Activated CD8-positive, alpha-beta T cell treated with anti-CD3 and anti-CD28 coated beads for 36 hours (primary cell): Measurements from ENCODE around the gene RAD51B. TPM values are rescaled to one million over a fixed set of nuclear protein-coding genes. Genes with fewer than 3 reads are reported as not detected.
A peak's percentile ranks its signal among the peaks of the same experiment; 100 is the strongest.

Experiments used
- ATAC-seq: fragments of 200-7000 bp; cut with Tn5 transposase; one replicate; pipeline ENCODE4 v1.10.0; 2021; ENCODE audit warnings: mild to moderate bottlenecking, moderate library complexity
- CTCF ChIA-PET: fragments of 350-600 bp; sonication (Branson Sonifier 250); formaldehyde crosslinking; loops from one replicate; lab custom pipeline; 2021; ENCODE audit warnings: antibody characterized with exemption; lab: Charles Lee
- POLR2A ChIA-PET: fragments of 350-600 bp; sonication (Branson Sonifier 250); formaldehyde crosslinking; loops from one replicate; lab custom pipeline; 2021; ENCODE audit warnings: antibody characterized with exemption; lab: Charles Lee
- DNase-seq: peaks from one replicate; pipeline ENCODE4 v3.0.0-alpha.2; 2020
- H3K27ac Mint-ChIP-seq: one replicate; pipeline ENCODE4 v1.8.0; 2021; ENCODE audit warnings: mild to moderate bottlenecking, mixed read lengths
- H3K27me3 Mint-ChIP-seq: one replicate; pipeline ENCODE4 v1.8.0; 2021; ENCODE audit warnings: mixed read lengths
- H3K36me3 Mint-ChIP-seq: one replicate; pipeline ENCODE4 v1.8.0; 2021; ENCODE audit warnings: low read depth, mixed read lengths
- H3K4me1 Mint-ChIP-seq: one replicate; pipeline ENCODE4 v1.8.0; 2021; ENCODE audit warnings: low read depth, mixed read lengths
- H3K4me3 Mint-ChIP-seq: one replicate; pipeline ENCODE4 v1.8.0; 2021; ENCODE audit warnings: mild to moderate bottlenecking, moderate library complexity, mixed read lengths
- H3K9me3 Mint-ChIP-seq: one replicate; pipeline ENCODE4 v1.8.0; 2021; ENCODE audit warnings: mixed read lengths
- CTCF ChIP-seq: fragments of 200-600 bp; IDR thresholded peaks from one replicate; pipeline ENCODE4 v1.8.0; 2022; ENCODE audit warnings: antibody characterized with exemption, mild to moderate bottlenecking
- intact Hi-C: fragments of 100-400 bp; cut with micrococcal nuclease; formaldehyde crosslinking; loops from one replicate; pipeline ENCODE4 v1.10.0; 2022
- total RNA-seq, 2 experiments: library from RNA; stranded (reverse); gene quantifications; one replicate each; pipeline ENCODE4 v1.2.3, GENCODE V29; 2021

Gene RAD51B
- total RNA-seq, 2 experiments from 2014 or later, result 38.2 to 40.6 TPM

- no peak for ATAC-seq
- H3K4me1 Mint-ChIP-seq, result peaks cover 7% of the 10 kb centered on the region
Measured at GRCh38 chr14:67875175-67876006, 55.8 kb downstream of the RAD51B start.

GRCh38 chr14:67879026-67879425 lies 59.4 kb downstream of the RAD51B start:
- no peak overlapping the region for H3K27ac Mint-ChIP-seq
- no peak overlapping the region for H3K4me3 Mint-ChIP-seq
- no peaks in the 10 kb centered on the region for H3K27me3 Mint-ChIP-seq
- POLR2A ChIA-PET, result no interaction called here
- TF ChIP-seq CTCF, result no peak
- DNase-seq, result no peak
- CTCF ChIA-PET, result interaction anchor here (1.5 kb wide), 1 partner anchor 965 kb away, joined by 4 read pairs; no protein-coding TSS in a partner anchor
- H3K4me1 Mint-ChIP-seq, result peaks cover 30% of the 10 kb centered on the region
- no peaks in the 10 kb centered on the region for H3K36me3 Mint-ChIP-seq
- H3K9me3 Mint-ChIP-seq, result no peaks in the 10 kb centered on the region
- intact Hi-C loops, result no loop called here
- ATAC-seq, result no peak

More at GRCh38 chr14:67875175-67876006, 55.8 kb downstream of the RAD51B start:
- Mint-ChIP-seq H3K36me3 (no peaks in the 10 kb centered on the region), H3K4me3 (no peak overlapping the region), H3K9me3 (no peaks in the 10 kb centered on the region), H3K27me3 (no peaks in the 10 kb centered on the region), H3K27ac (no peak overlapping the region)
- CTCF ChIA-PET, result interaction anchor here (0.7 kb wide), 1 partner anchor 8 kb away, joined by 3 read pairs; no protein-coding TSS in a partner anchor
- POLR2A ChIA-PET, result interaction anchor here (0.6 kb wide), 1 partner anchor 21 kb away, joined by 3 read pairs; no protein-coding TSS in a partner anchor
- TF ChIP-seq CTCF, result no peak
- intact Hi-C loops, result no loop called here
- DNase-seq, result no peak

GRCh38 chr14:67881225-67881624 lies 61.6 kb downstream of the RAD51B start:
- Mint-ChIP-seq H3K4me1 (peaks cover 36% of the 10 kb centered on the region), H3K27me3 (no peaks in the 10 kb centered on the region), H3K27ac (no peak overlapping the region), H3K4me3 (no peak overlapping the region), H3K9me3 (no peaks in the 10 kb centered on the region), H3K36me3 (no peaks in the 10 kb centered on the region)
- POLR2A ChIA-PET, result no interaction called here
- intact Hi-C loops, result no loop called here
- no peak for TF ChIP-seq CTCF
- CTCF ChIA-PET, result interaction anchor here (0.7 to 3.0 kb wide), 5 partner anchors 25 to 963 kb away, joined by 3 to 9 read pairs (median 4); no protein-coding TSS in a partner anchor
- peak; percentile 91 for ATAC-seq
- peak; percentile 30 for DNase-seq

GRCh38 chr14:67882986-67883555 lies 63.5 kb downstream of the RAD51B start:
- H3K27me3 Mint-ChIP-seq, result no peaks in the 10 kb centered on the region
- no peak overlapping the region for H3K4me3 Mint-ChIP-seq
- CTCF ChIA-PET, result interaction anchor here (0.6 to 3.0 kb wide), 5 partner anchors 46 to 961 kb away, joined by 3 to 9 read pairs (median 4); no protein-coding TSS in a partner anchor
- intact Hi-C loops, result no loop called here
- POLR2A ChIA-PET, result no interaction called here
- H3K27ac Mint-ChIP-seq, result no peak overlapping the region
- TF ChIP-seq CTCF, result no peak
- DNase-seq (no peak), ATAC-seq (no peak)
- H3K36me3 Mint-ChIP-seq, result peaks cover 2% of the 10 kb centered on the region
- no peaks in the 10 kb centered on the region for H3K9me3 Mint-ChIP-seq
- H3K4me1 Mint-ChIP-seq, result peaks cover 32% of the 10 kb centered on the region

- H3K9me3 Mint-ChIP-seq, result no peaks in the 10 kb centered on the region
- ChIA-PET CTCF (interaction anchor here (0.7 to 3.0 kb wide), 7 partner anchors 10 to 960 kb away, joined by 3 to 9 read pairs (median 4); no protein-coding TSS in a partner anchor), POLR2A (no interaction called here)
- no peak overlapping the region for H3K27ac Mint-ChIP-seq
- peaks cover 32% of the 10 kb centered on the region for H3K4me1 Mint-ChIP-seq
- H3K4me3 Mint-ChIP-seq, result no peak overlapping the region
- intact Hi-C loops, result no loop called here
- ATAC-seq (no peak), DNase-seq (no peak)
- no peaks in the 10 kb centered on the region for H3K27me3 Mint-ChIP-seq
- TF ChIP-seq CTCF, result peak; percentile 43
- peaks cover 2% of the 10 kb centered on the region for H3K36me3 Mint-ChIP-seq
Measured at GRCh38 chr14:67883717-67884116, 64.1 kb downstream of the RAD51B start.
